Fibroblast of skin of left quadriceps (primary cell): ENCODE results near the gene IQCN.
A peak's percentile ranks its signal among the peaks of the same experiment; 100 is the strongest.

Experiments used
- DNase-seq, 2 experiments: peaks; one replicate each; pipeline ENCODE4 v3.0.0-alpha.2; 2013; ENCODE audit warnings: low read depth in 2 of 2

Gene IQCN

GRCh38 chr19:18287836-18288772, 13.9 kb upstream of the IQCN start:
- no peak for DNase-seq

- DNase-seq = no peak
Observed at GRCh38 chr19:18286973-18287635, 12.9 kb upstream of the IQCN start.

GRCh38 chr19:18284712-18285360, 10.6 kb upstream of the IQCN start:
- no peak for DNase-seq

- no peak for DNase-seq
Observed at GRCh38 chr19:18283338-18283737, 9.1 kb upstream of the IQCN start.

GRCh38 chr19:18282788-18283141, 8.5 kb upstream of the IQCN start:
- no peak for DNase-seq

- DNase-seq = no peak
Observed at GRCh38 chr19:18282021-18282787, 8.0 kb upstream of the IQCN start.

- peak; percentile 96 to 97 for DNase-seq
Observed at GRCh38 chr19:18281082-18282020, 7.1 kb upstream of the IQCN start, which contains the start of gene JUND. Gene JUND, minus strand, starts transcription at chr19:18281622. Its CDS starts 138 bp downstream, at chr19:18281484.

- no peak for DNase-seq
Observed at GRCh38 chr19:18280247-18281081, 6.2 kb upstream of the IQCN start.

GRCh38 chr19:18279516-18280246, 5.4 kb upstream of the IQCN start:
- DNase-seq = peak; percentile 91 to 92

GRCh38 chr19:18279266-18279515, 4.9 kb upstream of the IQCN start:
- DNase-seq = no peak

GRCh38 chr19:18278521-18279265, 4.4 kb upstream of the IQCN start:
- no peak for DNase-seq

GRCh38 chr19:18274781-18275356, 617 bp upstream of the IQCN start:
- no peak for DNase-seq

GRCh38 chr19:18273561-18274218, 562 bp downstream of the IQCN start:
- no peak for DNase-seq

GRCh38 chr19:18271433-18271841, 2.8 kb downstream of the IQCN start:
- DNase-seq = no peak

GRCh38 chr19:18270326-18270725, 3.9 kb downstream of the IQCN start:
- DNase-seq = no peak

- DNase-seq = no peak
Observed at GRCh38 chr19:18269070-18269723, 5.1 kb downstream of the IQCN start.
